Measurements from ENCODE around the gene TTLL11. TPM values are rescaled to one million over a fixed set of nuclear protein-coding genes. Genes with fewer than 3 reads are reported as not detected.

TTLL11 gene
- total and polyA plus RNA-seq, 2 of the 8 experiments (the other 6 are each of a cell fraction or from before 2014, with no cell fraction given): 0.56 to 0.80 TPM

GRCh38 chr9:121942866-121943382 lies 150.2 kb downstream of the TTLL11 start (continued):
- TF ChIP-seq CHD7 (IDR thresholded peaks at IDR 0.05; ENCODE audit: insufficient replicate concordance, low read length): no peak
- no peak for TF ChIP-seq POLR2A (IDR thresholded peaks at IDR 0.05; ENCODE audit: control extremely low read depth in 1 of 2, low read depth in 2 of 2, low read length in 2 of 2)
- TF ChIP-seq E2F6 (IDR thresholded peaks at IDR 0.05): no peak
- TF ChIP-seq JUN (IDR thresholded peaks at IDR 0.05; ENCODE audit: low read depth, low read length): no peak
- TF ChIP-seq TEAD4 (IDR thresholded peaks at IDR 0.05; ENCODE audit: low read depth, low read length): no peak
- TF ChIP-seq ASH2L (IDR thresholded peaks at IDR 0.05; ENCODE audit: low read length): no peak
- no peak for TF ChIP-seq HDAC2 (IDR thresholded peaks at IDR 0.05; ENCODE audit: borderline replicate concordance in 1 of 2, low read depth in 2 of 2, low read length in 2 of 2)
- no peak for TF ChIP-seq NRF1 (IDR thresholded peaks at IDR 0.05; ENCODE audit: low read depth, low read length)
- TF ChIP-seq SRF (IDR thresholded peaks at IDR 0.05; ENCODE audit: low read depth, low read length): no peak
- no peak for TF ChIP-seq MAFK (IDR thresholded peaks at IDR 0.05; ENCODE audit: low read depth, low read length)

All from H1 (cell line).